Epithelial cell of esophagus (primary cell): ENCODE results near the gene CFI.
"Not testable (repeated sequence)": the region's sequence is repeated elsewhere in the genome, so short reads cannot be mapped to it uniquely, and the experiment has no call there.

Experiments
- DNase-seq: peaks from one replicate; pipeline ENCODE4 v3.0.0; 2010; ENCODE audit warnings: low read depth
- H3K4me3 ChIP-seq: 2 replicates; pipeline ENCODE4 v1.5.1; 2011; ENCODE audit warnings: mild to moderate bottlenecking, low read length, control low read depth
- TF ChIP-seq, protein P1 (sequence below): IDR thresholded peaks from 2 replicates; pipeline ENCODE4 v1.5.1; 2011; ENCODE audit warnings: low read depth, mild to moderate bottlenecking, low read length, control low read depth, inconsistent platforms; ENCODE audit not compliant: insufficient read depth; ENCODE audit errors: missing control alignments

Gene CFI

DNA sequence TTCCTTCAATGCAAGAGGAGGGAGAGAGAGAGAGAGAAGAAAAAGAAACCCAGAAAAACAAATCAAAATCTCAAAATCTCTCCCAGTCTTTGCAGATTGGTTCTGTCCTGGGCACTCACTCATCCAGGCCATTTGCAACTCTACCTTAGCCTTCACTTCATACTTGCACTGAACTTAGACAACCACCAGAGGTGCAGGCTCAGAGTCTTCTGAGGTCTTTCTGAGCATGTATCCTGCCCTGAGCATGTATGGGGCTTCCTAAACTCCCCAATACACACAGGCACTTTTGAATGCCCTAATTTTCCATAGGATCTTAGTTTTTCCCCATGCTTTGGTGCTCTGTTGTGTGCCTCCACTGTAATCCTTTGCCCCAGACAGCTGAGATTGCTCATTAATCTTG is 2.9 kb downstream of the CFI start:
- TF ChIP-seq, protein P1, sequence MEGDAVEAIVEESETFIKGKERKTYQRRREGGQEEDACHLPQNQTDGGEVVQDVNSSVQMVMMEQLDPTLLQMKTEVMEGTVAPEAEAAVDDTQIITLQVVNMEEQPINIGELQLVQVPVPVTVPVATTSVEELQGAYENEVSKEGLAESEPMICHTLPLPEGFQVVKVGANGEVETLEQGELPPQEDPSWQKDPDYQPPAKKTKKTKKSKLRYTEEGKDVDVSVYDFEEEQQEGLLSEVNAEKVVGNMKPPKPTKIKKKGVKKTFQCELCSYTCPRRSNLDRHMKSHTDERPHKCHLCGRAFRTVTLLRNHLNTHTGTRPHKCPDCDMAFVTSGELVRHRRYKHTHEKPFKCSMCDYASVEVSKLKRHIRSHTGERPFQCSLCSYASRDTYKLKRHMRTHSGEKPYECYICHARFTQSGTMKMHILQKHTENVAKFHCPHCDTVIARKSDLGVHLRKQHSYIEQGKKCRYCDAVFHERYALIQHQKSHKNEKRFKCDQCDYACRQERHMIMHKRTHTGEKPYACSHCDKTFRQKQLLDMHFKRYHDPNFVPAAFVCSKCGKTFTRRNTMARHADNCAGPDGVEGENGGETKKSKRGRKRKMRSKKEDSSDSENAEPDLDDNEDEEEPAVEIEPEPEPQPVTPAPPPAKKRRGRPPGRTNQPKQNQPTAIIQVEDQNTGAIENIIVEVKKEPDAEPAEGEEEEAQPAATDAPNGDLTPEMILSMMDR: no peak
- H3K4me3 ChIP-seq: no peak overlapping the region
- no peak for DNase-seq

DNA sequence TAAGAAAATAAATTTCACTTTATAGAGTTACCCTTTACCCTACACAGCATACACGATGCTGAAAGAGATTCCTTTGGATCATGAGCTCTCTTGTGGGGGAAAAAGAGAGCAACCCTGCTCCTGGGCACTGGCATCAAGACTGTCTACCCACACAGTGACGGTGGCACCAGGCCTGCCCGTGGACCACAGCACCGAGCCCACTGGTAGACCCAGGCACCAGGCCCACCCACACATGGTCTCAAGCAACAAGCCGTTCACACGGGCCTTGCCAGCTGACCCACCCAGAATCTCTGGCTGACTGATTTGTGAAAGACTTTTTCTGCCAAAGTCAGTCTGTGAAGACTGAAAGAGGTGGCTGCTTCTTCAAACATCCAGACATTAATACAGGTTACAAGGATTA is 6.7 kb downstream of the CFI start:
- no peak overlapping the region for H3K4me3 ChIP-seq
- no peak for DNase-seq

DNA sequence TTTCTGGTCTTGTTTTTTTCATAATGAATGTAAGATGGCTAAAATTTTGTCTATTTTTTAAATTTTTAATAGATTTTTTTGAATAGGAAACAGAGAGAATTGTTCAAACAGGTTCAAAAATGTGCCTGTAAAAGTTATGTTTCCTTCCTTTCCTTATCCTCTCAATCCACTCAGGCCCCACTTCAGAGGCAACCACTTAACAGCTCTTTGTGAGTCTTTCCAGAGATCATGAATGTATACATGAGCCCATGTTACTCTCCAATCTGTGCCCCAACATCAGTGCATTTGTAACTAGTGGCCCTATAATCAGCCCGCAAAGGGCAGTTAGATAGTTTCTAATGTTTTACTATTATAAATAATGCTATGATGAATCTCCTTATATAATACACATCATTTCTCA is 14.0 kb downstream of the CFI start:
- TF ChIP-seq, protein P1: no peak
- DNase-seq: no peak
- no peak overlapping the region for H3K4me3 ChIP-seq

More for the DNA sequence above, 6.7 kb downstream of the CFI start:
- TF ChIP-seq, protein P1: no peak

DNA sequence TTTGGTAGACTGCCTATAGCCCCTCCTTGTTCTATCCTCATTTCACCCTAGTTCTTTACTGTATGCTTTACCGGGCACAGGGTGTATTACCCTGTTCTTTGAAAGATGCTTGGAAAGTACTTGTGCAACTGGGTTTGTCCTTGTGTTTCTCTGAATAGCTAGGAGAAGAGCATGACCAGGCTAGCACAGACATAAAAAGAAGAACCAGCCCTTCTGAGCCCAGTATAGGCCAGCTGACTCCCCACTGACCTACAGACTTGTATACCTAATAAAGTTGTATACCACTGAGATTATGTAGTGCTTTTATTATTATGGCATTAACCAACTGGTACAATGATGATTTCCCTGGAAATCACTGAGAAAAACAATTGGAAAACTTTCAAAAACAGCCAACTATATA is 15.0 kb downstream of the CFI start:
- TF ChIP-seq, protein P1: no peak
- no peak overlapping the region for H3K4me3 ChIP-seq
- DNase-seq: no peak

DNA sequence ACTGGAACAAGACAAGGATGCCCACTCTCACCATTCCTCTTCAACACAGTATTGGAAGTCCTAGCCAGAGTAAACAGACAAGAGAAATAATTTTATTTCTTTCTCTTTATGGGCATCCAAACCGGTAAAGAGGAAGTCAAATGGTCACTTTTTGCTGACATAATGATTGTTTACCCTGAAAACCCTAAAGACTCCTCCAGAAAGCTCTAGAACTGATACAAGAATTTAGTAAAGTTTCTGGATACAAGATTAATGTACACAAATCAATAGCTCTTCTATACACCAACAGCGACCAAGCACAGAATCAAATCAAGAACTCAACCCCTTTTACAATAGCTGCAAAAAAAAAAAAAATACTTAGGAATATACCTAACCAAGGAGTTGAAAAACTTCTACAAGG is 19.7 kb downstream of the CFI start:
- not testable (repeated sequence) for H3K4me3 ChIP-seq, DNase-seq

DNA sequence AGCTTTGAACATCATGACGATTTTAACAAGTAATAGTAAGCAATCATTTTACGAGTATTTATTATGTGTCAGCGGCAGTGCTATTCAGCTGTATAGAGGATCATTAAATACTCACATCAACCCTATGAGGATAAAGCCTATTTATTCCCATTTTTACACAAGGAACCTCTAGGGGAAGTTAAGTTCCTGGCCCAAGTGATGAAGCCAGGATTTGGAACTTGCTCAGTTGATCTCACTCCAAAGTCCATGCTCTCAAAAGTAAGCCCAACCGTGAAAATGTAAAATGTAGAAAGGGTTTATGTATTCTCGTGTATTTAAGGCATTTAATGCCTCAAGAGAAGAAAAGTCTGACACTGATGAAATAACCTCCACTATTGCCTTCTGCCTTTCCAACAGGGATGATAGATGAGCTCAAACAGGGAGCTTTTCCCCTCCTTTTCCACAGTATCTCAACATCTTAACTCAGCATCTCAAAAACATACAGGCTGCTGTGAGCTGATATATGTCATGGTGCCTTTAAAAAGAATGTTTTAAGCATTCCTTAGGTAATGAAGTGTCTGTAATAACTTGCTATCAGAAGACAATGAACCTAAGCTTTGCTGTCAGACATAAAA is 36.9 kb downstream of the CFI start:
- no peak overlapping the region for H3K4me3 ChIP-seq
- TF ChIP-seq, protein P1: no peak
- DNase-seq: no peak

DNA sequence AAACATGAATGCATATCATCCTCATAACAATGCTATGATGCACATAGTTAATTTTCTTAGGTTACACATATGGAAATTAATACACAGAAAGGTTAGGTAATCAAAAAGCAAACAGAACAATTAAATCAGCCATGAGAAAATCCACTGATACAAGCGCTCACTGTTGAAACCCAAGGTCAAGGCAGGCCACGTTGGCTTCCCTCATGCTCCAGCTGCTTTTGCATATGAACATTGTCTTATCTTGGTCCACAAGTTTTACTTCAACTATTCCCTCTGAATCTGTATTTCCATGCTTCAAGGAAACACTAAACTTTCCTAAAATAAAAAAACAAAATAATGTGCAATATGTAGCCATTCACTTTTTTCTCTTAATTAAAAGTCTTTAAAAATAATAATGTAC is 37.4 kb downstream of the CFI start:
- peak; percentile 23 for DNase-seq
- no peak overlapping the region for H3K4me3 ChIP-seq
- TF ChIP-seq, protein P1: no peak
